Hepatocyte (in vitro differentiated cells): ENCODE data around the gene TAGLN. TPM values are rescaled to one million over a fixed set of nuclear protein-coding genes. Genes with fewer than 3 reads are reported as not detected.
A peak's percentile ranks its signal among the peaks of the same experiment; 100 is the strongest.

Experiments used
- DNase-seq: peaks from one replicate; pipeline ENCODE4 v3.0.0-alpha.2; 2016; ENCODE audit warnings: low spot score
- H2AFZ ChIP-seq: fragments of 200-600 bp; sonication (generic); 2 replicates; pipeline ENCODE4 v1.6.0; 2016; ENCODE audit warnings: antibody characterized with exemption, mild to moderate bottlenecking
- H3K27ac ChIP-seq: fragments of 200-600 bp; sonication (generic); 2 replicates; pipeline ENCODE4 v1.5.1; 2016; ENCODE audit warnings: mild to moderate bottlenecking
- H3K27me3 ChIP-seq: fragments of 200-600 bp; sonication (generic); 2 replicates; pipeline ENCODE4 v1.6.1; 2016
- H3K36me3 ChIP-seq: fragments of 200-600 bp; sonication (generic); replicated peaks from 2 replicates; pipeline ENCODE4 v1.5.1; 2016; ENCODE audit warnings: low read depth; ENCODE audit not compliant: insufficient read depth
- H3K4me1 ChIP-seq: fragments of 200-600 bp; sonication (generic); 2 replicates; pipeline ENCODE4 v1.5.1; 2016; ENCODE audit warnings: mild to moderate bottlenecking, moderate library complexity; ENCODE audit not compliant: insufficient read depth
- H3K4me2 ChIP-seq: fragments of 200-600 bp; sonication (generic); 2 replicates; pipeline ENCODE4 v1.6.0; 2016
- H3K4me3 ChIP-seq: fragments of 200-600 bp; sonication (generic); 2 replicates; pipeline ENCODE4 v1.5.1; 2016; ENCODE audit warnings: mild to moderate bottlenecking
- H3K79me2 ChIP-seq: fragments of 200-600 bp; sonication (generic); 2 replicates; pipeline ENCODE4 v1.6.0; 2017; ENCODE audit warnings: mild to moderate bottlenecking
- H3K9me2 ChIP-seq: fragments of 200-600 bp; sonication (generic); replicated peaks from 2 replicates; pipeline ENCODE4 v1.6.0; 2017; ENCODE audit warnings: mild to moderate bottlenecking; ENCODE audit not compliant: insufficient read depth
- H3K9me3 ChIP-seq: fragments of 200-600 bp; sonication (generic); 2 replicates; pipeline ENCODE4 v1.5.1; 2016; ENCODE audit warnings: low read depth, mild to moderate bottlenecking
- H4K20me1 ChIP-seq: fragments of 200-600 bp; sonication (generic); 2 replicates; pipeline ENCODE4 v1.6.0; 2016; ENCODE audit warnings: mild to moderate bottlenecking; ENCODE audit not compliant: insufficient read depth, poor library complexity, severe bottlenecking
- CTCF ChIP-seq: fragments of 200-600 bp; sonication (generic); IDR thresholded peaks from 2 replicates; pipeline ENCODE4 v1.5.1; 2016; ENCODE audit warnings: antibody characterized with exemption, mild to moderate bottlenecking; ENCODE audit not compliant: poor library complexity
- EZH2 ChIP-seq: fragments of 200-600 bp; sonication (generic); IDR thresholded peaks from 2 replicates; pipeline ENCODE4 v1.6.1; 2016; ENCODE audit warnings: antibody characterized with exemption, mild to moderate bottlenecking, borderline replicate concordance
- EZH2phosphoT487 ChIP-seq: fragments of 200-600 bp; sonication (generic); IDR thresholded peaks from one replicate; pipeline ENCODE4 v1.6.1; 2018; ENCODE audit warnings: antibody characterized with exemption, mild to moderate bottlenecking, low read depth, moderate library complexity; ENCODE audit not compliant: unreplicated experiment, severe bottlenecking
- WGBS: methylation state at CpG from one replicate; pipeline ENCODE4 v1.1.6; 2016; ENCODE audit warnings: low lambda C conversion rate; ENCODE audit errors: missing lambda C conversion rate; 5-methylcytosine and 5-hydroxymethylcytosine counted together
- polyA plus RNA-seq: library from polyadenylated mRNA; unstranded; fragments of >200 nt; fragmentation: Nextera tagmentation; extraction: Ambion mirVana; gene quantifications from 2 replicates; pipeline ENCODE4 v1.2.1, GENCODE V29; 2016
- total RNA-seq: library from RNA; depleted of rRNA; stranded (reverse); fragments of >200 nt; gene quantifications from 2 replicates; pipeline ENCODE4 v1.2.3, GENCODE V29; 2014

The TAGLN gene
- total and polyA plus RNA-seq, 2 experiments from 2014 or later, result 113 to 150 TPM

GRCh38 chr11:117176186-117176585 is 23.0 kb upstream of the TAGLN start:
- H3K4me1 ChIP-seq, result peaks cover 30% of the 10 kb centered on the region
- peaks cover 7% of the 10 kb centered on the region for H3K79me2 ChIP-seq
- H3K4me3 ChIP-seq, result no peak overlapping the region
- 84% methylated on average over 1 of the region's 1 CpG for WGBS
- H3K9me2 ChIP-seq, result no peaks in the 10 kb centered on the region
- no peak overlapping the region for H3K4me2 ChIP-seq
- H3K36me3 ChIP-seq, result no peaks in the 10 kb centered on the region
- no peak for DNase-seq
- no peaks in the 10 kb centered on the region for H4K20me1 ChIP-seq
- TF ChIP-seq EZH2, result no peak
- TF ChIP-seq EZH2phosphoT487, result no peak
- no peak for TF ChIP-seq CTCF
- H3K27me3 ChIP-seq, result no peaks in the 10 kb centered on the region
- no peaks in the 10 kb centered on the region for H3K9me3 ChIP-seq
- no peak overlapping the region for H2AFZ ChIP-seq
- H3K27ac ChIP-seq, result no peak overlapping the region

- Histone ChIP-seq H3K27me3 (no peaks in the 10 kb centered on the region), H3K4me3 (peak overlapping the region; percentile 25), H3K4me2 (peak overlapping the region; percentile 82), H3K36me3 (no peaks in the 10 kb centered on the region), H3K79me2 (peaks cover 7% of the 10 kb centered on the region), H4K20me1 (no peaks in the 10 kb centered on the region), H3K9me3 (no peaks in the 10 kb centered on the region), H2AFZ (peak overlapping the region; percentile 53), H3K4me1 (peaks cover 21% of the 10 kb centered on the region), H3K9me2 (no peaks in the 10 kb centered on the region), H3K27ac (peak overlapping the region; percentile 95)
- TF ChIP-seq EZH2phosphoT487 (no peak), EZH2 (no peak), CTCF (no peak)
- no peak for DNase-seq
- 82% methylated on average over 10 of the region's 10 CpGs for WGBS
Measured at GRCh38 chr11:117177534-117178209, 21.5 kb upstream of the TAGLN start.

GRCh38 chr11:117178210-117179034 is 20.7 kb upstream of the TAGLN start, which contains the start of gene SIDT2:
Gene SIDT2 (plus strand): TSS chr11:117178743. CDS start chr11:117179264, 521 bp downstream.
- Histone ChIP-seq H4K20me1 (no peaks in the 10 kb centered on the region), H3K4me1 (peaks cover 14% of the 10 kb centered on the region), H3K4me2 (peak within 1 kb of the TSS; percentile 82), H2AFZ (peak within 1 kb of the TSS; percentile 61), H3K9me3 (no peaks in the 10 kb centered on the region), H3K9me2 (no peaks in the 10 kb centered on the region), H3K27me3 (no peaks in the 10 kb centered on the region), H3K79me2 (peaks cover 7% of the 10 kb centered on the region), H3K4me3 (peak within 1 kb of the TSS; percentile 46), H3K27ac (peak within 1 kb of the TSS; percentile 95), H3K36me3 (no peaks in the 10 kb centered on the region)
- 2% methylated on average over 32 of the region's 51 CpGs for WGBS
- DNase-seq, result peak; percentile 97
- TF ChIP-seq EZH2phosphoT487 (no peak), CTCF (no peak), EZH2 (no peak)
